HEK293 (cell line): Measurements from ENCODE around the gene DCUN1D4.

Source experiments
- AEBP2 ChIP-seq: fragments of 450-650 bp; formaldehyde crosslinking; IDR thresholded peaks from 2 replicates; pipeline ENCODE4 v1.5.1; 2016; ENCODE audit warnings: missing biosample characterization, missing genetic modification characterization, borderline replicate concordance
- ATF2 ChIP-seq: fragments of 450-650 bp; formaldehyde crosslinking; IDR thresholded peaks from 2 replicates; pipeline ENCODE4 v1.5.1; 2016; ENCODE audit warnings: missing biosample characterization, missing genetic modification characterization, low read depth
- CTCF ChIP-seq: fragments of 450-650 bp; formaldehyde crosslinking; IDR thresholded peaks from 2 replicates; pipeline ENCODE4 v1.5.1; 2016; ENCODE audit warnings: missing biosample characterization, missing genetic modification characterization
- GLI2 ChIP-seq: fragments of 450-650 bp; formaldehyde crosslinking; IDR thresholded peaks from 2 replicates; pipeline ENCODE4; 2017; ENCODE audit warnings: missing biosample characterization, missing genetic modification characterization, low read depth, borderline replicate concordance
- REPIN1 ChIP-seq: fragments of 450-650 bp; formaldehyde crosslinking; IDR thresholded peaks from 2 replicates; pipeline ENCODE4 v1.5.1; 2017; ENCODE audit warnings: missing biosample characterization, missing genetic modification characterization, low read depth
- ZBTB26 ChIP-seq: fragments of 450-650 bp; formaldehyde crosslinking; optimal IDR thresholded peaks from 2 replicates; pipeline ENCODE3; 2016; ENCODE audit warnings: missing biosample characterization, mild to moderate bottlenecking, missing genetic modification characterization
- ZNF274 ChIP-seq, 2 experiments: fragments of 200-500 bp in 1 of 2; fragments of 450-650 bp in 1 of 2; sonication (Bioruptor generic) in 1 of 2; formaldehyde crosslinking in 1 of 2; IDR thresholded peaks; 2 replicates each; pipeline versions ENCODE4 v1.5.1 to v1.6.1; 2014 to 2016; ENCODE audit warnings: borderline replicate concordance in 1 of 2, inconsistent platforms in 1 of 2, low read length in 1 of 2, missing biosample characterization in 1 of 2, missing genetic modification characterization in 1 of 2
- ZNF324 ChIP-seq: fragments of 450-650 bp; formaldehyde crosslinking; IDR thresholded peaks from 2 replicates; pipeline ENCODE4 v1.5.1; 2016; ENCODE audit warnings: missing biosample characterization, missing genetic modification characterization
- ZNF354C ChIP-seq: fragments of 450-650 bp; formaldehyde crosslinking; IDR thresholded peaks from 2 replicates; pipeline ENCODE4 v1.5.1; 2016; ENCODE audit warnings: missing biosample characterization, missing genetic modification characterization, low read depth, borderline replicate concordance

GRCh38 chr4:51831133-51831532 is 11.8 kb upstream of the DCUN1D4 start:
- peak; percentile 28; the same call in 1 of the 2 replicates for TF ChIP-seq CTCF (tag by site-specific recombination)
- TF ChIP-seq REPIN1 (tag by site-specific recombination), result no peak
- no peak for TF ChIP-seq ATF2 (tag by site-specific recombination)
- no peak for TF ChIP-seq AEBP2 (tag by site-specific recombination)
- no peak for TF ChIP-seq ZNF324 (tag by site-specific recombination)
- TF ChIP-seq ZNF354C (tag by site-specific recombination), result no peak
- no peak for TF ChIP-seq ZNF274 (IDR thresholded peaks at IDR 0.05; ENCODE audit: low read length)
- TF ChIP-seq ZNF274 (tag by site-specific recombination; IDR thresholded peaks at IDR 0.05; ENCODE audit: borderline replicate concordance), result no peak
- TF ChIP-seq ZBTB26 (tag by site-specific recombination), result no peak
- TF ChIP-seq GLI2 (tag by site-specific recombination), result no peak
